T-helper 17 cell (primary cell): ENCODE measurements around the gene ADAMTS19. TPM values are rescaled to one million over a fixed set of nuclear protein-coding genes. Genes with fewer than 3 reads are reported as not detected.

ENCODE experiments used
- ATAC-seq: fragments of 150-1000 bp; cut with Tn5 transposase; 2 replicates; pipeline ENCODE4 v1.10.0; 2021; ENCODE audit warnings: mild to moderate bottlenecking, moderate library complexity
- DNase-seq, 3 donors: peaks; one replicate each; pipeline versions ENCODE4 v3.0.0 to v3.0.0-alpha.2; 2020 to 2021
- H3K9me3 ChIP-seq: one replicate; pipeline ENCODE4 v1.7.0; 2013; ENCODE audit warnings: low read length, mild to moderate bottlenecking; ENCODE audit not compliant: control insufficient read depth, poor library complexity, severe bottlenecking
- H3K27ac Mint-ChIP-seq: one replicate; pipeline ENCODE4 v1.8.0; 2022; ENCODE audit warnings: mild to moderate bottlenecking, moderate library complexity, mixed read lengths
- H3K27me3 Mint-ChIP-seq: one replicate; pipeline ENCODE4 v1.8.0; 2022; ENCODE audit warnings: mixed read lengths
- H3K36me3 Mint-ChIP-seq: one replicate; pipeline ENCODE4 v1.8.0; 2022; ENCODE audit warnings: low read depth, mixed read lengths
- H3K4me1 Mint-ChIP-seq: one replicate; pipeline ENCODE4 v1.8.0; 2022; ENCODE audit warnings: mild to moderate bottlenecking, mixed read lengths
- H3K4me3 Mint-ChIP-seq: one replicate; pipeline ENCODE4 v1.8.0; 2022; ENCODE audit warnings: mild to moderate bottlenecking, moderate library complexity, mixed read lengths
- total RNA-seq, 4 donors: library from RNA in 2 of 4; stranded (reverse) in 2 of 4; gene quantifications; one replicate each; pipeline ENCODE4 v1.2.3 and lab custom pipeline; 2022 to 2026

Gene ADAMTS19
- total RNA-seq, 2 donors from 2014 or later: not detected

GRCh38 chr5:129496864-129497595, 36.9 kb downstream of the ADAMTS19 start:
- H3K4me1 Mint-ChIP-seq: no peaks in the 10 kb centered on the region
- H3K36me3 Mint-ChIP-seq: no peaks in the 10 kb centered on the region
- H3K4me3 Mint-ChIP-seq: no peak overlapping the region

GRCh38 chr5:129499208-129499852, 39.2 kb downstream of the ADAMTS19 start:
- no peaks in the 10 kb centered on the region for H3K9me3 ChIP-seq
- Mint-ChIP-seq H3K27me3 (no peaks in the 10 kb centered on the region), H3K36me3 (no peaks in the 10 kb centered on the region), H3K4me3 (no peak overlapping the region), H3K4me1 (no peaks in the 10 kb centered on the region), H3K27ac (no peak overlapping the region)
- ATAC-seq (no peak), DNase-seq (no peak)

More at GRCh38 chr5:129496864-129497595, 36.9 kb downstream of the ADAMTS19 start:
- H3K27ac Mint-ChIP-seq: no peak overlapping the region
- DNase-seq (no peak), ATAC-seq (no peak)
- no peaks in the 10 kb centered on the region for H3K27me3 Mint-ChIP-seq
- no peaks in the 10 kb centered on the region for H3K9me3 ChIP-seq

- Mint-ChIP-seq H3K36me3 (no peaks in the 10 kb centered on the region), H3K27me3 (no peaks in the 10 kb centered on the region), H3K27ac (no peak overlapping the region), H3K4me1 (no peaks in the 10 kb centered on the region), H3K4me3 (no peak overlapping the region)
- ATAC-seq: no peak
- H3K9me3 ChIP-seq: no peaks in the 10 kb centered on the region
- no peak for DNase-seq
Observed at GRCh38 chr5:129500101-129500500, 40.0 kb downstream of the ADAMTS19 start.

GRCh38 chr5:129506086-129506485, 46.0 kb downstream of the ADAMTS19 start:
- ATAC-seq (no peak), DNase-seq (no peak)
- no peak overlapping the region for H3K4me3 Mint-ChIP-seq
- H3K27ac Mint-ChIP-seq: no peak overlapping the region
- no peaks in the 10 kb centered on the region for H3K4me1 Mint-ChIP-seq
- no peaks in the 10 kb centered on the region for H3K27me3 Mint-ChIP-seq
- H3K36me3 Mint-ChIP-seq: no peaks in the 10 kb centered on the region
- H3K9me3 ChIP-seq: no peaks in the 10 kb centered on the region

GRCh38 chr5:129506950-129507349, 46.9 kb downstream of the ADAMTS19 start:
- Mint-ChIP-seq H3K27ac (no peak overlapping the region), H3K27me3 (no peaks in the 10 kb centered on the region)
- no peak for ATAC-seq

GRCh38 chr5:129507527-129507926, 47.4 kb downstream of the ADAMTS19 start:
- H3K4me1 Mint-ChIP-seq: no peaks in the 10 kb centered on the region

More at GRCh38 chr5:129506950-129507349, 46.9 kb downstream of the ADAMTS19 start:
- Mint-ChIP-seq H3K36me3 (no peaks in the 10 kb centered on the region), H3K4me1 (no peaks in the 10 kb centered on the region), H3K4me3 (no peak overlapping the region)
- DNase-seq: no peak
- no peaks in the 10 kb centered on the region for H3K9me3 ChIP-seq

GRCh38 chr5:129508606-129509005, 48.5 kb downstream of the ADAMTS19 start:
- Mint-ChIP-seq H3K4me3 (no peak overlapping the region), H3K36me3 (no peaks in the 10 kb centered on the region), H3K27ac (no peak overlapping the region), H3K4me1 (no peaks in the 10 kb centered on the region), H3K27me3 (no peaks in the 10 kb centered on the region)
- ATAC-seq (no peak), DNase-seq (no peak)
- H3K9me3 ChIP-seq: no peaks in the 10 kb centered on the region

More at GRCh38 chr5:129507527-129507926, 47.4 kb downstream of the ADAMTS19 start:
- Mint-ChIP-seq H3K27me3 (no peaks in the 10 kb centered on the region), H3K36me3 (no peaks in the 10 kb centered on the region), H3K27ac (no peak overlapping the region), H3K4me3 (no peak overlapping the region)
- H3K9me3 ChIP-seq: no peaks in the 10 kb centered on the region
- no peak for DNase-seq
- ATAC-seq: no peak

GRCh38 chr5:129509363-129509975, 49.4 kb downstream of the ADAMTS19 start:
- H3K36me3 Mint-ChIP-seq: no peaks in the 10 kb centered on the region
- H3K9me3 ChIP-seq: no peaks in the 10 kb centered on the region
- ATAC-seq (no peak), DNase-seq (no peak)
- no peak overlapping the region for H3K27ac Mint-ChIP-seq
- no peaks in the 10 kb centered on the region for H3K27me3 Mint-ChIP-seq
- no peaks in the 10 kb centered on the region for H3K4me1 Mint-ChIP-seq
- H3K4me3 Mint-ChIP-seq: no peak overlapping the region

GRCh38 chr5:129511291-129511690, 51.2 kb downstream of the ADAMTS19 start:
- Mint-ChIP-seq H3K27ac (no peak overlapping the region), H3K4me3 (no peak overlapping the region), H3K27me3 (no peaks in the 10 kb centered on the region), H3K36me3 (no peaks in the 10 kb centered on the region), H3K4me1 (no peaks in the 10 kb centered on the region)
- no peak for ATAC-seq
- no peak for DNase-seq
- no peaks in the 10 kb centered on the region for H3K9me3 ChIP-seq

GRCh38 chr5:129541051-129541450, 81.0 kb downstream of the ADAMTS19 start:
- Mint-ChIP-seq H3K4me3 (no peak overlapping the region), H3K4me1 (no peaks in the 10 kb centered on the region), H3K27me3 (no peaks in the 10 kb centered on the region), H3K36me3 (no peaks in the 10 kb centered on the region), H3K27ac (no peak overlapping the region)
- DNase-seq (no peak), ATAC-seq (no peak)
- H3K9me3 ChIP-seq: no peaks in the 10 kb centered on the region

GRCh38 chr5:129541648-129542251, 81.7 kb downstream of the ADAMTS19 start:
- DNase-seq: no peak
- no peak for ATAC-seq
- Mint-ChIP-seq H3K4me1 (no peaks in the 10 kb centered on the region), H3K27me3 (no peaks in the 10 kb centered on the region), H3K4me3 (no peak overlapping the region), H3K36me3 (no peaks in the 10 kb centered on the region), H3K27ac (no peak overlapping the region)
- no peaks in the 10 kb centered on the region for H3K9me3 ChIP-seq

- H3K4me1 Mint-ChIP-seq: no peaks in the 10 kb centered on the region
- no peaks in the 10 kb centered on the region for H3K27me3 Mint-ChIP-seq
- DNase-seq (no peak), ATAC-seq (no peak)
- no peak overlapping the region for H3K4me3 Mint-ChIP-seq
- H3K36me3 Mint-ChIP-seq: no peaks in the 10 kb centered on the region
- H3K27ac Mint-ChIP-seq: no peak overlapping the region
- no peaks in the 10 kb centered on the region for H3K9me3 ChIP-seq
Observed at GRCh38 chr5:129547137-129547536, 87.0 kb downstream of the ADAMTS19 start.

GRCh38 chr5:129554134-129554904, 94.2 kb downstream of the ADAMTS19 start:
- H3K4me1 Mint-ChIP-seq: no peaks in the 10 kb centered on the region
- DNase-seq: no peak
- no peak overlapping the region for H3K27ac Mint-ChIP-seq
- H3K36me3 Mint-ChIP-seq: no peaks in the 10 kb centered on the region
- no peak for ATAC-seq
- H3K4me3 Mint-ChIP-seq: no peak overlapping the region
- no peaks in the 10 kb centered on the region for H3K27me3 Mint-ChIP-seq
- H3K9me3 ChIP-seq: no peaks in the 10 kb centered on the region
